Stomach (tissue), 4 donors: ENCODE data around the gene MICAL3.

ENCODE experiments used
- CTCF ChIP-seq, 7 experiments: fragments of 450-650 bp in 4 of 7; fragments of 200-600 bp in 3 of 7; sonication (generic) in 3 of 7; IDR thresholded peaks; one replicate each; pipeline ENCODE4 v1.5.1; 2016 to 2019; ENCODE audit warnings: antibody characterized with exemption in 7 of 7, control low read depth in 2 of 7, mild to moderate bottlenecking in 1 of 7
- POLR2AphosphoS5 ChIP-seq, 3 donors: sonication (generic); formaldehyde crosslinking; IDR thresholded peaks; one replicate each; pipeline ENCODE4 v1.6.1; 2016; ENCODE audit warnings: antibody characterized with exemption in 3 of 3

- TF ChIP-seq CTCF (IDR thresholded peaks at IDR 0.05) (no peak), POLR2AphosphoS5 (IDR thresholded peaks at IDR 0.05) (no peak)
These were observed 42.8 kb upstream of the MICAL3 start for GRCh38 chr22:18067121-18067520.
